ENCODE measurements around the gene SLC35E4. TPM values are rescaled to one million over a fixed set of nuclear protein-coding genes. Genes with fewer than 3 reads are reported as not detected.
"Not testable (repeated sequence)": the region's sequence is repeated elsewhere in the genome, so short reads cannot be mapped to it uniquely, and the experiment has no call there.

SLC35E4 gene
- total and polyA plus RNA-seq, 8 donors, result 1.8 to 3.8 (median 2.9) TPM

DNA sequence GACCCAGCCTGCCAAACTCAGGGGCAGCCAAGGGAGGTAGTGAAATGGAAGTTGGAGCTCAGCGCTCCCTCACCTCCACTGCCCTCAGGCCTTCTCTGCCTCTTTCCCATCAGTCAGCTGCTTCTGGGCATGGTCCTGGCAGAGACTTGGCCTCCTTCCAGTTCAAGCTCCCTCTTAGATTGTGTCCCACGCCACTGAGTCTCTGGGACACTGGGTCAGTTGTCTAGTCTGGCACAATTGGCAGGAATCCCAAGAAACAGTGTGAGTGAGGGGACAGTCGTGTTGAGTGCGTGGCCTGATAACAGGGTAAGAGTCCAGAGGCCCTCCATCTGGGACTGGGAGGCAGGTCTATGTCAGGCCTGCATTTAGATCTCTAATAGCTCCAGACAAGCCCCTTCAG, 7.1 kb upstream of the SLC35E4 start:
- no peak overlapping the region for H3K27ac ChIP-seq
- no peak for DNase-seq
- H3K27me3 ChIP-seq, result no peaks in the 10 kb centered on the region
- intact Hi-C loops (cut with DNase I), result no loop called here
- ATAC-seq, result no peak
- no peak overlapping the region for H3K4me3 ChIP-seq
- TF ChIP-seq CTCF (IDR thresholded peaks at IDR 0.05), result no peak
- H3K36me3 ChIP-seq, result no peaks in the 10 kb centered on the region
- no peaks in the 10 kb centered on the region for H3K9me3 ChIP-seq
- H3K4me1 ChIP-seq, result no peaks in the 10 kb centered on the region

- not testable (repeated sequence) for H3K4me3 ChIP-seq, H3K27ac ChIP-seq, DNase-seq, H3K36me3 ChIP-seq, ATAC-seq, H3K9me3 ChIP-seq, H3K27me3 ChIP-seq
- intact Hi-C loops (cut with DNase I), result loop anchor here in 1 of 2 donors (10.0 kb wide), 2 partner anchors 123 to 293 kb away; no protein-coding TSS in a partner anchor
- peaks cover 14 to 23% of the 10 kb centered on the region in 2 donors for H3K4me1 ChIP-seq
These were observed 4.1 kb upstream of the SLC35E4 start for GRCh38 chr22:30631469-30631868.

- Histone ChIP-seq H3K36me3 (no peaks in the 10 kb centered on the region), H3K4me3 (peak overlapping the region; percentile 14 to 61), H3K27me3 (peaks cover 0 to 9% of the 10 kb centered on the region in 2 donors), H3K27ac (peak overlapping the region; percentile 89 to 95), H3K4me1 (peaks cover 25 to 36% of the 10 kb centered on the region in 2 donors), H3K9me3 (no peaks in the 10 kb centered on the region)
- intact Hi-C loops (cut with DNase I), result loop anchor here in 1 of 2 donors (10.0 kb wide), 2 partner anchors 120 to 290 kb away; no protein-coding TSS in a partner anchor
- ATAC-seq (peak; percentile 82), DNase-seq (peak; percentile 81 to 97 (median 86))
- peak; percentile 94 to 96 for TF ChIP-seq CTCF (IDR thresholded peaks at IDR 0.05)
These were observed 929 bp upstream of the SLC35E4 start for GRCh38 chr22:30634471-30635233.

DNA sequence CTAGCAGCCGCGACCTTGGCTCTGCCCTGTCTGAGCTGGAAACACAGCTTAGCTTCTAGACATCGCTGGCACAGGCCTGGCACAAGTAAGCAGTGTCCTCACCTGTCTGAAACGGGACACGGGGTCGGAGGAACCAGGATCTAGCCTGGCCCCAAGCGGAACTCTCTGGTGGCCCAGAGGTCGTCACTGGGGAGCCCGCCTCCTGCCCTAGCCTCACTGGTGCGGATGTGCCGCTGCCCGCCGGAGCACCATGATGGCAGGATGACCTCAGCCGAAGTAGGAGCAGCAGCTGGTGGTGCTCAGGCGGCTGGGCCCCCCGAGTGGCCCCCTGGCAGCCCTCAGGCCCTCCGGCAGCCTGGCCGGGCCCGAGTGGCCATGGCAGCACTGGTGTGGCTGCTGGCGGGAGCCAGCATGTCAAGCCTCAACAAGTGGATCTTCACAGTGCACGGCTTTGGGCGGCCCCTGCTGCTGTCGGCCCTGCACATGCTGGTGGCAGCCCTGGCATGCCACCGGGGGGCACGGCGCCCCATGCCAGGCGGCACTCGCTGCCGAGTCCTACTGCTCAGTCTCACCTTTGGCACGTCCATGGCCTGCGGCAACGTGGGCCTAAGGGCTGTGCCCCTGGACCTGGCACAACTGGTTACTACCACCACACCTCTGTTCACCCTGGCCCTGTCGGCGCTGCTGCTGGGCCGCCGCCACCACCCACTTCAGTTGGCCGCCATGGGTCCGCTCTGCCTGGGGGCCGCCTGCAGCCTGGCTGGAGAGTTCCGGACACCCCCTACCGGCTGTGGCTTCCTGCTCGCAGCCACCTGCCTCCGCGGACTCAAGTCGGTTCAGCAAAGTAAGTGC, 871 bp downstream of the SLC35E4 start:
- peaks cover 25 to 36% of the 10 kb centered on the region in 2 donors for H3K4me1 ChIP-seq
- ATAC-seq (peak; percentile 1), DNase-seq (peak in 2 of 4 donors; percentile 16 to 43)
- TF ChIP-seq CTCF (IDR thresholded peaks at IDR 0.05), result no peak
- peak overlapping the region; percentile 53 to 61 for H3K4me3 ChIP-seq
- H3K27ac ChIP-seq, result peak overlapping the region in 1 of 2 donors; percentile 95
- no peaks in the 10 kb centered on the region for H3K9me3 ChIP-seq
- peaks cover 0 to 9% of the 10 kb centered on the region in 2 donors for H3K27me3 ChIP-seq
- intact Hi-C loops (cut with DNase I), result loop anchor here in 1 of 2 donors (10.0 kb wide), 2 partner anchors 118 to 288 kb away; no protein-coding TSS in a partner anchor
- H3K36me3 ChIP-seq, result no peaks in the 10 kb centered on the region

- Histone ChIP-seq H3K27ac (no peak overlapping the region), H3K9me3 (no peaks in the 10 kb centered on the region), H3K36me3 (no peaks in the 10 kb centered on the region), H3K4me1 (peaks cover 25 to 36% of the 10 kb centered on the region in 2 donors), H3K27me3 (peaks cover 0 to 9% of the 10 kb centered on the region in 2 donors), H3K4me3 (peak overlapping the region in 1 of 2 donors; percentile 61)
- ATAC-seq (no peak), DNase-seq (no peak)
- intact Hi-C loops (cut with DNase I), result loop anchor here in 1 of 2 donors (10.0 kb wide), 2 partner anchors 117 to 287 kb away; no protein-coding TSS in a partner anchor
- no peak for TF ChIP-seq CTCF (IDR thresholded peaks at IDR 0.05)
These were observed 2.1 kb downstream of the SLC35E4 start for GRCh38 chr22:30637701-30638114.

Data from left lung (tissue), 10 donors.